Naive thymus-derived CD8-positive, alpha-beta T cell (primary cell): ENCODE data around the gene B3GALNT2. TPM values are rescaled to one million over a fixed set of nuclear protein-coding genes. Genes with fewer than 3 reads are reported as not detected.

ENCODE experiments used
- ATAC-seq, 2 donors: fragments of 150-1000 bp; cut with Tn5 transposase in 1 of 2; sonication (Bioruptor Pico), chemical (Tn5 transposase) in 1 of 2; 1 replicate in 1 of 2; 2 replicates in 1 of 2; pipeline ENCODE4 v1.10.0; 2021; ENCODE audit warnings: mild to moderate bottlenecking in 2 of 2, moderate library complexity in 2 of 2
- POLR2A ChIA-PET: fragments of 350-600 bp; sonication (Branson Sonifier 250); formaldehyde crosslinking; loops from one replicate; lab custom pipeline; 2021; ENCODE audit warnings: antibody characterized with exemption; lab: Charles Lee
- DNase-seq, 10 donors: peaks; one replicate each; pipeline versions ENCODE4 v3.0.0 to v3.0.0-alpha.2; 2020 to 2022
- H3K27ac Mint-ChIP-seq, 10 donors: one replicate each; pipeline ENCODE4 v1.8.0; 2020 to 2022; ENCODE audit warnings: mild to moderate bottlenecking in 10 of 10, mixed read lengths in 10 of 10, moderate library complexity in 4 of 10, inconsistent platforms in 1 of 10
- H3K27me3 Mint-ChIP-seq, 5 donors: one replicate each; pipeline ENCODE4 v1.8.0; 2021 to 2022; ENCODE audit warnings: mixed read lengths in 5 of 5
- H3K36me3 Mint-ChIP-seq, 3 donors: one replicate each; pipeline ENCODE4 v1.8.0; 2020 to 2022; ENCODE audit warnings: mixed read lengths in 3 of 3, mild to moderate bottlenecking in 2 of 3, inconsistent platforms in 1 of 3
- H3K4me1 Mint-ChIP-seq, 4 donors: one replicate each; pipeline ENCODE4 v1.8.0; 2021 to 2022; ENCODE audit warnings: mixed read lengths in 4 of 4
- H3K4me3 Mint-ChIP-seq, 10 donors: one replicate each; pipeline ENCODE4 v1.8.0; 2020 to 2022; ENCODE audit warnings: mild to moderate bottlenecking in 10 of 10, mixed read lengths in 10 of 10, moderate library complexity in 6 of 10, inconsistent platforms in 1 of 10
- H3K9me3 Mint-ChIP-seq, 9 donors: one replicate each; pipeline ENCODE4 v1.8.0; 2020 to 2022; ENCODE audit warnings: mixed read lengths in 9 of 9, mild to moderate bottlenecking in 3 of 9, inconsistent platforms in 1 of 9, moderate library complexity in 1 of 9
- polyA plus RNA-seq, 3 donors: library from polyadenylated mRNA; unstranded; fragments of 300-500 nt; fragmentation: Illumina TruSeq; gene quantifications; one replicate each; pipeline ENCODE4 v1.2.3, GENCODE V29; 2021
- total RNA-seq, 8 experiments: library from RNA in 2 of 8; stranded (reverse) in 2 of 8; gene quantifications; one replicate each; pipeline ENCODE4 v1.2.3 and lab custom pipeline; 2021 to 2026

B3GALNT2 gene
- total and polyA plus RNA-seq, 5 experiments from 2014 or later = 3.3 to 9.5 (median 4.3) TPM

GRCh38 chr1:235430991-235431390, 73.3 kb downstream of the B3GALNT2 start:
- no peak for DNase-seq
- ATAC-seq = no peak
- Mint-ChIP-seq H3K27me3 (no peaks in the 10 kb centered on the region), H3K4me3 (no peak overlapping the region), H3K27ac (peak overlapping the region in 1 of 10 donors; percentile 29), H3K4me1 (peaks cover 0 to 3% (median 1%) of the 10 kb centered on the region in 4 donors), H3K36me3 (peaks cover 0 to 42% (median 4%) of the 10 kb centered on the region in 3 donors), H3K9me3 (no peaks in the 10 kb centered on the region)
- POLR2A ChIA-PET = no interaction called here

DNA sequence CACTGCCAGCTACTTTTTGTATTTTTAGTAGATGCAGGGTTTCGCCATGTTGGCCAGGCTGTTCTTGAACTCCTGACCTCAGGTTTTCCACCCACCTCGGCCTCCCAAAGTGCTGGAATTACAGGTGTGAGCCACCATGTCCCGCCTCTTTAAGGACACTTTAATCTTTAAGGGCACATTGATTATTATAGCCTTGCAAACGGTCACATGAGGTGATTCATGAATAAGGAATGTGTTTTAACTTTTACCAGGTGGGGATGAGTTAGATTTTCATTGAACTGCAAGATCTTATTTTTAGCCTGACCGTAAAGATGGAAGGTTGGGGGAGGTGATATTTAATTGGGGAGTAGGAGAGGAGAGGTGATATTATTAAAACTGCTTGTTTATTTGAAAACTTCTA, 75.1 kb downstream of the B3GALNT2 start:
- Mint-ChIP-seq H3K4me1 (peaks cover 5 to 15% (median 11%) of the 10 kb centered on the region in 4 donors), H3K27ac (peak overlapping the region in 1 of 10 donors; percentile 36), H3K36me3 (peaks cover 0 to 30% (median 4%) of the 10 kb centered on the region in 3 donors), H3K4me3 (no peak overlapping the region), H3K9me3 (no peaks in the 10 kb centered on the region), H3K27me3 (no peaks in the 10 kb centered on the region)
- ATAC-seq = no peak
- POLR2A ChIA-PET = interaction anchor here (0.7 to 0.8 kb wide), 2 partner anchors 160 to 187 kb away, joined by 3 to 4 read pairs; no protein-coding TSS in a partner anchor
- no peak for DNase-seq

DNA sequence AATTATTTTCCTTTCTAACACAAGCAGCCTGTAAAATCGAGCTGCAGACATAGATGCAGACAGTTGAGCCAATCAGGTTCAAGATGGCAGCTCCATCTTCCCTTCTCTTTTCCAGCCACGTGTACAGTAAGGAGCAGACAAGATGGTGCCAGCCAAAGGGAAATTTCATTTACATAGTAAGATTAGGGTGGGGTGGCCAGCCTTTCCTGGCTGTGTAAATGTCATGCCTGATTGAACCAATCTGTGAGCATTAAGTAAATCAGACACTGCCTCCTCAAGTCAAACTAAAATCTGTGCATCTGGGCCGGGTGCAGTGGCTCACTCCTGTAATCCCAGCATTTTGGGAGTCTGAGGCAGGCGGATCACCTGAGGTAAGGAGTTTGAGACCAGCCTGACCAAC, 76.8 kb downstream of the B3GALNT2 start:
- H3K27me3 Mint-ChIP-seq = no peaks in the 10 kb centered on the region

DNA sequence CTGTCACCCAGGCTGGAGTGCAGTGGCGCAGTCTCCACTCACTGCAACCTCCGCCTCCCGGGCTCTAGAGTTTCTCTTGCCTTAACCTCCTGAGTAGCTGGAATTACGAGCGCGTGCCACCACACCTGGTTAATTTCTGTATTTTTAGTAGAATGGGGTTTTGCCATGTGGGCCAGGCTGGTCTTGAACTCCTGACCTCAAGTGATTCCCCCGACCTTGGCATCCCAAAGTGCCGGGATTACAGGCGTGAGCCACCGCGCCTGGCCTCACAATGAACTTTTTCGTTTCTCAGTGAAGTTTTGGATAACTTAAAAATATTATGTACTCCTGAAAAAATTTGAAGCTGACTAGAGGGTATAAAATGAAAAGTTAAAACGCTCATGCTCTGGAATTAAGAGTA, 77.6 kb downstream of the B3GALNT2 start:
- H3K36me3 Mint-ChIP-seq = peaks cover 0 to 13% (median 4%) of the 10 kb centered on the region in 3 donors
- no peak for ATAC-seq

More for the DNA sequence above, 76.8 kb downstream of the B3GALNT2 start:
- ATAC-seq (no peak), DNase-seq (no peak)
- Mint-ChIP-seq H3K27ac (peak overlapping the region in 1 of 10 donors; percentile 27), H3K4me3 (no peak overlapping the region), H3K4me1 (peaks cover 22 to 31% (median 25%) of the 10 kb centered on the region in 4 donors), H3K9me3 (no peaks in the 10 kb centered on the region), H3K36me3 (peaks cover 0 to 17% (median 4%) of the 10 kb centered on the region in 3 donors)
- POLR2A ChIA-PET = no interaction called here

DNA sequence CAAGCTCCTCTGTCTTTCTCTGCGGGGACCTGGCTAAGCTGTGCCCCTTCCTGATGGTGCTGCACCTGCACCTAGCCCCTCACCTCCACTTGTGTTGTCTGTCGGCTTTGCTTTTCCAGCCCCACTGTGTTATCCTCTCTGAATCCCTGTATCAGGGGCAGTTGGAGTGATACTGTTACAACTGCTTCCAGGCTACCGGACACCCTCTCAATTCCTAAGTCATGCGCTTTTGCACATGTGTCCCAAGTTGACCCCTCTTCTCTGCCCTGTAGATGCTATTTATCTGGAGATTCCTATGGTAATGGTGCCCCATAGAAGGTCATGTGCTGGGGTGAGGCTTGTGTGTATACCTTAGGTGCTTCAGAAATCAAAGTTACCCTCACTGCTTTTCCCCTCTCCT, 78.1 kb downstream of the B3GALNT2 start:
- POLR2A ChIA-PET = no interaction called here
- ATAC-seq (no peak), DNase-seq (no peak)
- H3K36me3 Mint-ChIP-seq = peaks cover 0 to 13% (median 4%) of the 10 kb centered on the region in 3 donors
- H3K4me3 Mint-ChIP-seq = no peak overlapping the region
- no peaks in the 10 kb centered on the region for H3K27me3 Mint-ChIP-seq
- peak overlapping the region in 2 of 10 donors; percentile 73 to 74 for H3K27ac Mint-ChIP-seq
- peaks cover 30 to 41% (median 32%) of the 10 kb centered on the region in 4 donors for H3K4me1 Mint-ChIP-seq
- no peaks in the 10 kb centered on the region for H3K9me3 Mint-ChIP-seq

More for the DNA sequence above, 77.6 kb downstream of the B3GALNT2 start:
- Mint-ChIP-seq H3K4me3 (no peak overlapping the region), H3K27ac (peak overlapping the region in 1 of 10 donors; percentile 9), H3K27me3 (no peaks in the 10 kb centered on the region), H3K4me1 (peaks cover 28 to 38% (median 30%) of the 10 kb centered on the region in 4 donors), H3K9me3 (no peaks in the 10 kb centered on the region)
- no peak for DNase-seq
- POLR2A ChIA-PET = no interaction called here

DNA sequence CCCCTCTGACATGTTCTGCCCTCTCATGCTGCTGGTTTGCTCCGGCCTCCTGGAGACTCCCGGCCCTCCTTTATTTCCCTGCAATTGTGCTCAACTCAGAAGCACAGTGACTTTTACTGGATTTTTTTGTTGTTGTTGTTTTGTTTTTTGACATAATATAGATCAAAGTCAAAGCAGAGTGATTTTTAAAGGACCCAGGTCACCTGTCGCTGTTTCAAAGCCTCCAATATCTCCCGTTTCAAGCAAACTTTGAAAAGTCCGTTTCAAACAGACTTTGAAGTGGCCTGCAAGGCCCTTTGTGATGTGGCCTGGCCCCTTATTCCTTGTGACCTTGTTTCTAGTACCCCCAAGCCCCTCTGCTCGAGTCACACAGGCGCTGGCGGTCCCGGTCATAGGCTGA, 78.9 kb downstream of the B3GALNT2 start:
- peaks cover 0 to 16% (median 4%) of the 10 kb centered on the region in 3 donors for H3K36me3 Mint-ChIP-seq
- POLR2A ChIA-PET = no interaction called here
- no peak for ATAC-seq
- peak overlapping the region in 1 of 10 donors; percentile 52 for H3K4me3 Mint-ChIP-seq
- DNase-seq = no peak
- peaks cover 30 to 41% (median 32%) of the 10 kb centered on the region in 4 donors for H3K4me1 Mint-ChIP-seq
- H3K27ac Mint-ChIP-seq = peak overlapping the region in 3 of 10 donors; percentile 9 to 79 (median 50)
- H3K27me3 Mint-ChIP-seq = no peaks in the 10 kb centered on the region
- no peaks in the 10 kb centered on the region for H3K9me3 Mint-ChIP-seq

- POLR2A ChIA-PET = interaction anchor here (0.8 kb wide), 1 partner anchor 811 kb away, joined by 5 read pairs; no protein-coding TSS in a partner anchor
- no peaks in the 10 kb centered on the region for H3K9me3 Mint-ChIP-seq
- no peaks in the 10 kb centered on the region for H3K27me3 Mint-ChIP-seq
- DNase-seq (no peak), ATAC-seq (no peak)
- H3K4me1 Mint-ChIP-seq = peaks cover 30 to 41% (median 32%) of the 10 kb centered on the region in 4 donors
- peak overlapping the region in 7 of 10 donors; percentile 26 to 82 (median 51) for H3K4me3 Mint-ChIP-seq
- H3K36me3 Mint-ChIP-seq = peaks cover 0 to 18% (median 7%) of the 10 kb centered on the region in 3 donors
- peak overlapping the region in 6 of 10 donors; percentile 39 to 81 (median 59) for H3K27ac Mint-ChIP-seq
These were observed 80.2 kb downstream of the B3GALNT2 start for GRCh38 chr1:235424092-235424491.

DNA sequence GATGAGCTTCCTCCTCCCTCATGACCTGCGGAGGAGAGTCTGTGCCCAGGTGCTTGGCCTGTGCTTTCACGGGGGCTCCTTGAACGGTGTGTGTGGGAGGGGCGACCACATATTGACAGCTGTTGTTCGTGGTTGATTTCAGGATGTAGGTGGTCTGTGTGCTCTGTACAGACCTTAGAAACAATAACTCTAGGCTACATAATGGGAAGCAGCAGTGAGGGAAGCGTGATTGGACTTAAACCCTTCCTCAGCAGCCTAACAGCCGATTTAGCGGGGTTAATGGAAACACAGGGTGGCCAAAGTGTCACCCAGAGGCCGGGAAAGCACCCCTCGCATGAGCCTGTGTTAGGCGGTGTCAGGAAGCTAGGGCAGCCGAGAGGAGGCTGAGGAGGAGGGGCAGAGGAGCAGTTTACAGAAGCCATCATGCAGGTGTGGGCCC, 81.0 kb downstream of the B3GALNT2 start:
- Mint-ChIP-seq H3K9me3 (no peaks in the 10 kb centered on the region), H3K4me1 (peaks cover 30 to 41% (median 32%) of the 10 kb centered on the region in 4 donors), H3K27ac (peak overlapping the region; percentile 56 to 92 (median 83)), H3K4me3 (peak overlapping the region; percentile 58 to 84 (median 76)), H3K27me3 (no peaks in the 10 kb centered on the region), H3K36me3 (peaks cover 0 to 19% (median 7%) of the 10 kb centered on the region in 3 donors)
- ATAC-seq (peak; percentile 85 to 91), DNase-seq (peak in 8 of 10 donors; percentile 17 to 59 (median 42))
- POLR2A ChIA-PET = interaction anchor here (0.8 kb wide), 1 partner anchor 810 kb away, joined by 5 read pairs; no protein-coding TSS in a partner anchor

GRCh38 chr1:235421751-235422150, 82.5 kb downstream of the B3GALNT2 start:
- Mint-ChIP-seq H3K27me3 (no peaks in the 10 kb centered on the region), H3K4me3 (peak overlapping the region in 5 of 10 donors; percentile 15 to 43 (median 39)), H3K27ac (peak overlapping the region in 7 of 10 donors; percentile 3 to 83 (median 36)), H3K4me1 (peaks cover 30 to 41% (median 35%) of the 10 kb centered on the region in 4 donors), H3K36me3 (peaks cover 0 to 10% (median 4%) of the 10 kb centered on the region in 3 donors), H3K9me3 (no peaks in the 10 kb centered on the region)
- POLR2A ChIA-PET = interaction anchor here (0.9 kb wide), 1 partner anchor 93 kb away, joined by 3 read pairs; the partner anchor contains the start of gene GGPS1
- ATAC-seq (peak in 1 of 2 donors; percentile 38), DNase-seq (peak in 2 of 10 donors; percentile 23 to 26)

- Mint-ChIP-seq H3K27me3 (no peaks in the 10 kb centered on the region), H3K27ac (no peak overlapping the region), H3K9me3 (no peaks in the 10 kb centered on the region)
These were observed 87.1 kb downstream of the B3GALNT2 start for GRCh38 chr1:235417086-235417697.

GRCh38 chr1:235416662-235417049, 87.6 kb downstream of the B3GALNT2 start:
- Mint-ChIP-seq H3K27me3 (no peaks in the 10 kb centered on the region), H3K4me3 (no peak overlapping the region), H3K9me3 (no peaks in the 10 kb centered on the region), H3K36me3 (peaks cover 0 to 16% (median 5%) of the 10 kb centered on the region in 3 donors), H3K27ac (no peak overlapping the region), H3K4me1 (peaks cover 5 to 14% (median 8%) of the 10 kb centered on the region in 4 donors)
- ATAC-seq (no peak), DNase-seq (no peak)
- POLR2A ChIA-PET = interaction anchor here (0.7 to 1.0 kb wide), 2 partner anchors 177 to 311 kb away, joined by 3 to 4 read pairs; no protein-coding TSS in a partner anchor

More at GRCh38 chr1:235417086-235417697, 87.1 kb downstream of the B3GALNT2 start:
- POLR2A ChIA-PET = interaction anchor here (1.0 kb wide), 1 partner anchor 312 kb away, joined by 3 read pairs; no protein-coding TSS in a partner anchor
- Mint-ChIP-seq H3K4me3 (no peak overlapping the region), H3K36me3 (peaks cover 0 to 16% (median 5%) of the 10 kb centered on the region in 3 donors), H3K4me1 (peaks cover 6 to 16% (median 11%) of the 10 kb centered on the region in 4 donors)
- DNase-seq = peak; percentile 26 to 74 (median 57)
- ATAC-seq = peak in 1 of 2 donors; percentile 37

DNA sequence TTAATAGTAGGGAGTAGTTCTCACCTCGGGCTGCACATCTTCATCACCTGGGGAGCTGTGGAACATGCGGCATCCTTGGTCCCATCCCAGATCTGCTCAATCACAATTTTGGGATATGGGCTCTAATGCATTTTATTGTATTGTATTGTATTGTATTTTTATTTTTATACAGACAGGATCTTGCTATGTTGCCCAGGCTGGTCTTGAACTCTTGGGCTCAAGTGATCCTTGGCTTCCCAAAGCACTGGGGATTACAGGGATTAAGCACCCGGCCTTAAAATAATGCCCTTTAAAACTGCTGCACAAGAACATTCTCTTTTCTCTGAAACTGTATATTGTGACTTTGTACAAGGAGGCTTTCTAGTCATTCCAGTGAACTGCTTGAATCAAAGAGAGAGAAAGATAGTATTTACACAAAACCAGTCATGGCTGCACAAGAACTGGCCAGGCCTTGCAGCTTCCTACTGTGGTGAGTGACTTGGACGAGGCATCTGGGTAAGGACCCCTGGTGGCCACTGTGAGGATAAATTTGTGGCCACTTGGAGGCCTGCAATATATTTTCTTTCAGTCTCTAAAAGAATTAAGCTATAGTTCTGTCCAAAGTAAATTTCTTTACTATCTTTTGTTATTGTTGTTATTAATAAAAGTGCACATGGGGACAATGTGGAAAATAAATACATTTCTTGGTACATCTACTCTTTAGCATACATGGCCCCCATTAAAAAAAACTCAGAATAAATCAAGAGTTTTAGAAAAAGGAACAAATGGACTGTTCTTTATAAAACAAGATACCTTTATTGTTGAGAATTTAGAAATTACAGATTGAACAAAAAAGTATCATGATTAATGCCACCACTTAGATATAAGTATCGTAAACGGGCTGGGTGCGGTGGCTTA, 89.0 kb downstream of the B3GALNT2 start:
- Mint-ChIP-seq H3K4me3 (no peak overlapping the region), H3K27ac (peak overlapping the region in 1 of 10 donors; percentile 40), H3K27me3 (no peaks in the 10 kb centered on the region), H3K9me3 (no peaks in the 10 kb centered on the region), H3K36me3 (peaks cover 0 to 14% (median 5%) of the 10 kb centered on the region in 3 donors), H3K4me1 (peaks cover 4 to 17% (median 8%) of the 10 kb centered on the region in 4 donors)
- peak; percentile 18 to 75 (median 44) for DNase-seq
- POLR2A ChIA-PET = interaction anchor here (0.6 to 1.3 kb wide), 3 partner anchors 162 to 259 kb away, joined by 3 to 7 read pairs (median 5); no protein-coding TSS in a partner anchor
- ATAC-seq = peak; percentile 68 to 78
